ENCODE measurements around the gene VKORC1.

Gene VKORC1

GRCh38 chr16:31117384-31118222 is 23.0 kb upstream of the VKORC1 start, which contains the start of gene KAT8:
KAT8 (plus strand) TSS chr16:31117664; CDS start chr16:31117682, 18 bp downstream.
- TF ChIP-seq GATA1 (IDR thresholded peaks at IDR 0.05; ENCODE audit: low read depth, low read length) (no peak), POLR2A (IDR thresholded peaks at IDR 0.05; ENCODE audit: low read length) (peak; percentile 84)

GRCh38 chr16:31114468-31114867 is 19.9 kb upstream of the VKORC1 start:
- no peak for DNase-seq
- TF ChIP-seq GATA1 (IDR thresholded peaks at IDR 0.05; ENCODE audit: low read depth, low read length) (no peak), POLR2A (IDR thresholded peaks at IDR 0.05; ENCODE audit: low read length) (no peak)

More at GRCh38 chr16:31117384-31118222, 23.0 kb upstream of the VKORC1 start, which contains the start of gene KAT8:
- peak; percentile 99 for DNase-seq

GRCh38 chr16:31113121-31114120 is 18.8 kb upstream of the VKORC1 start:
- TF ChIP-seq POLR2A (IDR thresholded peaks at IDR 0.05; ENCODE audit: low read length) (no peak), GATA1 (IDR thresholded peaks at IDR 0.05; ENCODE audit: low read depth, low read length) (no peak)
- DNase-seq: no peak

GRCh38 chr16:31112711-31113110 is 18.1 kb upstream of the VKORC1 start:
- no peak for DNase-seq
- no peak for TF ChIP-seq POLR2A (IDR thresholded peaks at IDR 0.05; ENCODE audit: low read length)

- no peak for DNase-seq
- TF ChIP-seq GATA1 (IDR thresholded peaks at IDR 0.05; ENCODE audit: low read depth, low read length): no peak
- no peak for TF ChIP-seq POLR2A (IDR thresholded peaks at IDR 0.05; ENCODE audit: low read length)
Measured at GRCh38 chr16:31111881-31112466, 17.4 kb upstream of the VKORC1 start.

- TF ChIP-seq POLR2A (IDR thresholded peaks at IDR 0.05; ENCODE audit: low read length) (no peak), GATA1 (IDR thresholded peaks at IDR 0.05; ENCODE audit: low read depth, low read length) (no peak)
- DNase-seq: no peak
Measured at GRCh38 chr16:31110106-31111034, 15.8 kb upstream of the VKORC1 start.

- no peak for TF ChIP-seq POLR2A (IDR thresholded peaks at IDR 0.05; ENCODE audit: low read length)
- TF ChIP-seq GATA1 (IDR thresholded peaks at IDR 0.05; ENCODE audit: low read depth, low read length): no peak
- no peak for DNase-seq
Measured at GRCh38 chr16:31109622-31110021, 15.0 kb upstream of the VKORC1 start.

- TF ChIP-seq POLR2A (IDR thresholded peaks at IDR 0.05; ENCODE audit: low read length) (no peak), GATA1 (IDR thresholded peaks at IDR 0.05; ENCODE audit: low read depth, low read length) (no peak)
- DNase-seq: no peak
Measured at GRCh38 chr16:31108794-31109558, 14.4 kb upstream of the VKORC1 start.

- TF ChIP-seq POLR2A (IDR thresholded peaks at IDR 0.05; ENCODE audit: low read length): peak; percentile 64
- no peak for TF ChIP-seq GATA1 (IDR thresholded peaks at IDR 0.05; ENCODE audit: low read depth, low read length)
- DNase-seq: peak; percentile 75 to 80
Measured at GRCh38 chr16:31108035-31108793, 13.6 kb upstream of the VKORC1 start, which contains the start of gene BCKDK. BCKDK (plus strand) TSS chr16:31108386; CDS start chr16:31109224, 838 bp downstream.

- TF ChIP-seq GATA1 (IDR thresholded peaks at IDR 0.05; ENCODE audit: low read depth, low read length): no peak
- no peak for TF ChIP-seq POLR2A (IDR thresholded peaks at IDR 0.05; ENCODE audit: low read length)
- no peak for DNase-seq
Measured at GRCh38 chr16:31107465-31107867, 12.9 kb upstream of the VKORC1 start.

Data from erythroblast (primary cell).